Measurements from ENCODE around the gene PCDH9. TPM values are rescaled to one million over a fixed set of nuclear protein-coding genes. Genes with fewer than 3 reads are reported as not detected.
"Not testable (repeated sequence)": the region's sequence is repeated elsewhere in the genome, so short reads cannot be mapped to it uniquely, and the experiment has no call there.

Gene PCDH9
- total RNA-seq, 2 experiments from 2014 or later, result 0.20 to 0.23 TPM

GRCh38 chr13:66328476-66328875 lies 901.7 kb downstream of the PCDH9 start:
- H3K9me3 Mint-ChIP-seq, result no peaks in the 10 kb centered on the region
- H3K27me3 Mint-ChIP-seq, result no peaks in the 10 kb centered on the region
- no peak overlapping the region for H3K4me3 Mint-ChIP-seq
- no peak for DNase-seq
- no peak overlapping the region for H3K27ac Mint-ChIP-seq
- peaks cover 3% of the 10 kb centered on the region for H3K4me1 Mint-ChIP-seq
- H3K36me3 Mint-ChIP-seq, result no peaks in the 10 kb centered on the region

- no peaks in the 10 kb centered on the region for H3K9me3 Mint-ChIP-seq
- H3K27me3 Mint-ChIP-seq, result no peaks in the 10 kb centered on the region
- DNase-seq, result no peak
- no peak overlapping the region for H3K27ac Mint-ChIP-seq
- H3K36me3 Mint-ChIP-seq, result no peaks in the 10 kb centered on the region
- no peaks in the 10 kb centered on the region for H3K4me1 Mint-ChIP-seq
- no peak overlapping the region for H3K4me3 Mint-ChIP-seq
Measured at GRCh38 chr13:66323745-66324347, 906.3 kb downstream of the PCDH9 start.

GRCh38 chr13:66322936-66323335 lies 907.2 kb downstream of the PCDH9 start:
- Mint-ChIP-seq H3K4me3 (no peak overlapping the region), H3K27ac (no peak overlapping the region), H3K27me3 (no peaks in the 10 kb centered on the region), H3K9me3 (no peaks in the 10 kb centered on the region), H3K36me3 (no peaks in the 10 kb centered on the region), H3K4me1 (no peaks in the 10 kb centered on the region)
- no peak for DNase-seq

GRCh38 chr13:66322193-66322740 lies 907.9 kb downstream of the PCDH9 start:
- Mint-ChIP-seq H3K27ac (no peak overlapping the region), H3K4me3 (no peak overlapping the region)

GRCh38 chr13:66314911-66315310 lies 915.2 kb downstream of the PCDH9 start:
- no peak for DNase-seq
- no peaks in the 10 kb centered on the region for H3K9me3 Mint-ChIP-seq
- H3K4me3 Mint-ChIP-seq, result no peak overlapping the region
- H3K4me1 Mint-ChIP-seq, result no peaks in the 10 kb centered on the region
- no peaks in the 10 kb centered on the region for H3K36me3 Mint-ChIP-seq
- no peaks in the 10 kb centered on the region for H3K27me3 Mint-ChIP-seq
- H3K27ac Mint-ChIP-seq, result no peak overlapping the region

More at GRCh38 chr13:66322193-66322740, 907.9 kb downstream of the PCDH9 start:
- H3K9me3 Mint-ChIP-seq, result no peaks in the 10 kb centered on the region
- H3K36me3 Mint-ChIP-seq, result no peaks in the 10 kb centered on the region
- no peak for DNase-seq
- H3K4me1 Mint-ChIP-seq, result no peaks in the 10 kb centered on the region
- H3K27me3 Mint-ChIP-seq, result no peaks in the 10 kb centered on the region

- DNase-seq, result no peak
- Mint-ChIP-seq H3K27me3 (no peaks in the 10 kb centered on the region), H3K9me3 (no peaks in the 10 kb centered on the region), H3K36me3 (no peaks in the 10 kb centered on the region), H3K4me1 (no peaks in the 10 kb centered on the region), H3K27ac (no peak overlapping the region), H3K4me3 (no peak overlapping the region)
Measured at GRCh38 chr13:66313413-66313812, 916.7 kb downstream of the PCDH9 start.

GRCh38 chr13:66312312-66313087 lies 917.6 kb downstream of the PCDH9 start:
- Mint-ChIP-seq H3K27me3 (no peaks in the 10 kb centered on the region), H3K36me3 (no peaks in the 10 kb centered on the region), H3K4me1 (no peaks in the 10 kb centered on the region), H3K9me3 (no peaks in the 10 kb centered on the region), H3K27ac (no peak overlapping the region), H3K4me3 (no peak overlapping the region)
- DNase-seq, result no peak

- no peak for DNase-seq
- Mint-ChIP-seq H3K4me1 (no peaks in the 10 kb centered on the region), H3K27ac (no peak overlapping the region), H3K27me3 (no peaks in the 10 kb centered on the region), H3K36me3 (no peaks in the 10 kb centered on the region), H3K4me3 (no peak overlapping the region), H3K9me3 (no peaks in the 10 kb centered on the region)
Measured at GRCh38 chr13:66305961-66306617, 924.0 kb downstream of the PCDH9 start.

GRCh38 chr13:66301482-66301881 lies 928.7 kb downstream of the PCDH9 start:
- no peaks in the 10 kb centered on the region for H3K27me3 Mint-ChIP-seq
- no peaks in the 10 kb centered on the region for H3K36me3 Mint-ChIP-seq
- no peaks in the 10 kb centered on the region for H3K4me1 Mint-ChIP-seq
- no peak overlapping the region for H3K4me3 Mint-ChIP-seq
- no peak overlapping the region for H3K27ac Mint-ChIP-seq
- peaks cover 2% of the 10 kb centered on the region for H3K9me3 Mint-ChIP-seq
- no peak for DNase-seq

GRCh38 chr13:66301006-66301405 lies 929.1 kb downstream of the PCDH9 start:
- Mint-ChIP-seq H3K4me3 (no peak overlapping the region), H3K27me3 (no peaks in the 10 kb centered on the region), H3K36me3 (no peaks in the 10 kb centered on the region), H3K4me1 (no peaks in the 10 kb centered on the region), H3K9me3 (peaks cover 2% of the 10 kb centered on the region), H3K27ac (no peak overlapping the region)
- no peak for DNase-seq

GRCh38 chr13:66296875-66297274 lies 933.3 kb downstream of the PCDH9 start:
- Mint-ChIP-seq H3K27ac (no peak overlapping the region), H3K4me1 (no peaks in the 10 kb centered on the region), H3K9me3 (peaks cover 2% of the 10 kb centered on the region), H3K27me3 (no peaks in the 10 kb centered on the region), H3K4me3 (no peak overlapping the region), H3K36me3 (no peaks in the 10 kb centered on the region)
- no peak for DNase-seq

GRCh38 chr13:66296328-66296727 lies 933.8 kb downstream of the PCDH9 start:
- Mint-ChIP-seq H3K4me1 (no peaks in the 10 kb centered on the region), H3K4me3 (no peak overlapping the region), H3K36me3 (no peaks in the 10 kb centered on the region), H3K27ac (no peak overlapping the region), H3K27me3 (no peaks in the 10 kb centered on the region), H3K9me3 (peaks cover 2% of the 10 kb centered on the region)
- no peak for DNase-seq

GRCh38 chr13:66286806-66287205 lies 943.3 kb downstream of the PCDH9 start:
- not testable (repeated sequence) for H3K36me3 Mint-ChIP-seq, H3K27me3 Mint-ChIP-seq, H3K27ac Mint-ChIP-seq, H3K9me3 Mint-ChIP-seq, DNase-seq, H3K4me1 Mint-ChIP-seq, H3K4me3 Mint-ChIP-seq

- no peak overlapping the region for H3K27ac Mint-ChIP-seq
- no peaks in the 10 kb centered on the region for H3K4me1 Mint-ChIP-seq
- no peak for DNase-seq
- H3K36me3 Mint-ChIP-seq, result no peaks in the 10 kb centered on the region
- H3K9me3 Mint-ChIP-seq, result peaks cover 17% of the 10 kb centered on the region
- no peaks in the 10 kb centered on the region for H3K27me3 Mint-ChIP-seq
- H3K4me3 Mint-ChIP-seq, result no peak overlapping the region
Measured at GRCh38 chr13:66275416-66275815, 954.7 kb downstream of the PCDH9 start.

GRCh38 chr13:66273011-66273410 lies 957.1 kb downstream of the PCDH9 start:
- H3K27ac Mint-ChIP-seq, result no peak overlapping the region
- H3K4me3 Mint-ChIP-seq, result no peak overlapping the region
- no peak for DNase-seq
- no peaks in the 10 kb centered on the region for H3K27me3 Mint-ChIP-seq
- no peaks in the 10 kb centered on the region for H3K36me3 Mint-ChIP-seq
- no peaks in the 10 kb centered on the region for H3K4me1 Mint-ChIP-seq
- H3K9me3 Mint-ChIP-seq, result peaks cover 11% of the 10 kb centered on the region

Measured in activated naive CD8-positive, alpha-beta T cell treated with anti-CD3 and anti-CD28 coated beads for 36 hours (primary cell).